ENCODE measurements around the gene SCAP. TPM values are rescaled to one million over a fixed set of nuclear protein-coding genes. Genes with fewer than 3 reads are reported as not detected.
"Not testable (repeated sequence)": the region's sequence is repeated elsewhere in the genome, so short reads cannot be mapped to it uniquely, and the experiment has no call there.

Gene SCAP
- total and polyA plus RNA-seq, 2 donors (not counting 1 experiment from before 2014, with no cell fraction given), result 55.8 to 113 TPM

DNA sequence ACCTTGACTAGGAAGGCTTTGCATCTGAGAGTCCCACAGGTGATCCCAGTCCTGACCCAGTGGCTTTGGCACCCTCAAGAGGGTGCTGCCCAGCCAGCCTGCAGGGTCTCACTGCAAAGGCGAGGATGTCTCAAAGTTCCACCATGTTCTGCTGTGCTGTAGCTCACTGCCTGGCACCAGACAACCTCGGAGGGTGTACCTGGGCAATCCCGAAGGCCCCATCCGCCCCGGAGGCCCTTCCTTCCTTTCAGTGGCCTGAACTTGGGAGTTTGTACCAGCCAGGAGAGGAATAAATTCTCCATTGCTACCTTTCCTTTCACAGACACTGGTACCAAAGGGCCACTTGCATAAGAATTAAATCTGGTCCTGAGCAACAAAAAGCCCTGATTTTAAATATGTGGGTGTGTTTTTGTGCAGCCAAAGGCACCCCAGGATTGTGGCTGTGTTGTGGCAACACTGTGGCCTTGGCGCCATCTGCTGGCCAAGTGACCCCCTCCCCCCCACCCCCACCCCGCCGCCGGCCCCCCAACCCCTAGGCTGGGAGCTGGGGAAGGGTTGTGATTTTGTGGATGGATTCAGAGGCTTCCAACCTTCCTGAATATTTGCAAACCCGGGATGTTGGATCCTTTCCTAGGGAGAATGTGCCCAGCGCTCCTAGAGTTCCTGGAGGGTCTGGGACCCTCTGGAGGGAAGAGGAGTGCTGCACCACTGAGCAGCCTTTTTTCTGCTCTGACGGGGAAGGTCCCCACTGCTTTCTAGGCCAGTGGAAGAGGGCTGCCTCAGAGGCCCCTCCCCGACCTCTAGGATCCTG lies 104.6 kb downstream of the SCAP start:
- H2AFZ ChIP-seq (ENCODE audit: insufficient read depth, low read depth, low read length, poor library complexity, severe bottlenecking), result no peak overlapping the region
- DNase-seq (peak; percentile 57), ATAC-seq (ENCODE audit: low read depth) (peak; percentile 43)
- 62% methylated on average over 8 of the region's 13 CpGs for WGBS (ENCODE audit: insufficient coverage)
- ChIA-PET POLR2A (interaction anchor here (2.0 kb wide), 1 partner anchor 9 kb away, joined by 5 read pairs; the partner anchor contains the start of gene PTPN23), CTCF (interaction anchor here (0.8 to 1.6 kb wide), 6 partner anchors 13 to 505 kb away, joined by 3 to 6 read pairs (median 4); partner anchors contain the start of gene SETD2)
- H3K27ac ChIP-seq (ENCODE audit: low read length in 2 of 2), result no peak overlapping the region
- peaks cover 0 to 2% (median 0%) of the 10 kb centered on the region in 3 donors for H3K9me3 ChIP-seq (ENCODE audit: control extremely low read depth in 1 of 3, control insufficient read depth in 2 of 3, insufficient read depth in 1 of 3, low read length in 2 of 3)
- no peaks in the 10 kb centered on the region for H3K4me1 ChIP-seq (ENCODE audit: control insufficient read depth in 2 of 2, insufficient read depth in 2 of 2, low read length in 2 of 2)
- no peak overlapping the region for H3K9ac ChIP-seq (ENCODE audit: low read length)
- no peak overlapping the region for H3K4me2 ChIP-seq (replicated peaks; ENCODE audit: low read depth, low read length, poor library complexity, severe bottlenecking)
- no peaks in the 10 kb centered on the region for H3K9me3 Mint-ChIP-seq (ENCODE audit: insufficient read depth)
- H3K27me3 ChIP-seq (replicated peaks in 1 of 4; ENCODE audit: control extremely low read depth in 1 of 4, control insufficient read depth in 3 of 4, insufficient read depth in 4 of 4, low read length in 3 of 4), result peaks cover 0 to 6% (median 0%) of the 10 kb centered on the region in 4 experiments
- H3K4me3 ChIP-seq (ENCODE audit: control extremely low read depth in 1 of 5, extremely low read depth in 1 of 5, insufficient read depth in 1 of 5, low read depth in 2 of 5, low read length in 4 of 5), result no peak overlapping the region
- no peaks in the 10 kb centered on the region for H3K4me1 Mint-ChIP-seq
- H3K27me3 Mint-ChIP-seq, result no peaks in the 10 kb centered on the region
- intact Hi-C loops (cut with micrococcal nuclease), result no loop called here
- H3K27ac Mint-ChIP-seq, result no peak overlapping the region
- no peak for TF ChIP-seq EZH2 (IDR thresholded peaks at IDR 0.05; ENCODE audit: borderline replicate concordance, insufficient read depth, low read depth, low read length, poor library complexity, severe bottlenecking)
- TF ChIP-seq, protein P1, sequence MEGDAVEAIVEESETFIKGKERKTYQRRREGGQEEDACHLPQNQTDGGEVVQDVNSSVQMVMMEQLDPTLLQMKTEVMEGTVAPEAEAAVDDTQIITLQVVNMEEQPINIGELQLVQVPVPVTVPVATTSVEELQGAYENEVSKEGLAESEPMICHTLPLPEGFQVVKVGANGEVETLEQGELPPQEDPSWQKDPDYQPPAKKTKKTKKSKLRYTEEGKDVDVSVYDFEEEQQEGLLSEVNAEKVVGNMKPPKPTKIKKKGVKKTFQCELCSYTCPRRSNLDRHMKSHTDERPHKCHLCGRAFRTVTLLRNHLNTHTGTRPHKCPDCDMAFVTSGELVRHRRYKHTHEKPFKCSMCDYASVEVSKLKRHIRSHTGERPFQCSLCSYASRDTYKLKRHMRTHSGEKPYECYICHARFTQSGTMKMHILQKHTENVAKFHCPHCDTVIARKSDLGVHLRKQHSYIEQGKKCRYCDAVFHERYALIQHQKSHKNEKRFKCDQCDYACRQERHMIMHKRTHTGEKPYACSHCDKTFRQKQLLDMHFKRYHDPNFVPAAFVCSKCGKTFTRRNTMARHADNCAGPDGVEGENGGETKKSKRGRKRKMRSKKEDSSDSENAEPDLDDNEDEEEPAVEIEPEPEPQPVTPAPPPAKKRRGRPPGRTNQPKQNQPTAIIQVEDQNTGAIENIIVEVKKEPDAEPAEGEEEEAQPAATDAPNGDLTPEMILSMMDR (IDR thresholded peaks at IDR 0.05), result peak; percentile 67
- H3K79me2 ChIP-seq (ENCODE audit: control insufficient read depth, insufficient read depth, low read length), result no peaks in the 10 kb centered on the region
- H3K36me3 ChIP-seq (replicated peaks in 1 of 2; ENCODE audit: control extremely low read depth in 1 of 2, control insufficient read depth in 1 of 2, extremely low read depth in 1 of 2, insufficient read depth in 2 of 2, low read length in 1 of 2), result no peaks in the 10 kb centered on the region
- H3K4me3 Mint-ChIP-seq, result no peak overlapping the region
- no peaks in the 10 kb centered on the region for H4K20me1 ChIP-seq (ENCODE audit: control insufficient read depth, insufficient read depth, low read length, poor library complexity, severe bottlenecking)

DNA sequence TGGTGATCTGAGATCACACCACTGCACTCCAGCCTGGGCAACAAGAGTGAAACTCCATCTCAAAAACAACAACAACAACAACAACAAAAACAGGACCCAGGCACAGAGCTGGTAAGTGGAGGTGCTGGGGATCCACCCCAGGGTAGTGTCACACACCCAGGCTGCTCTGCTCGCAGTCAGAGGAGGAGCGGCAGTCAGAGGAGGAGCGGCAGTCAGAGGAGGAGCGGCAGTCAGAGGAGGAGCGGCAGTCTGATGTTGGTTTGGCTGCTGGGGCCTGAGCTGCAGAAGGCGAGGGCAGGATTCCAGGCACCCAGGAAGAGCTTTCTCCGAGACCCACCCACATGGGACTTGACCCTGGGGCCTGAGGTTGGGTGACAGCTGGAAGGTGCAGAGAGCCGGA lies 105.7 kb downstream of the SCAP start:
- H3K4me3 ChIP-seq (ENCODE audit: control extremely low read depth in 1 of 5, extremely low read depth in 1 of 5, insufficient read depth in 1 of 5, low read depth in 2 of 5, low read length in 4 of 5); H3K9ac ChIP-seq (ENCODE audit: low read length); H3K4me3 Mint-ChIP-seq; H3K79me2 ChIP-seq (ENCODE audit: control insufficient read depth, insufficient read depth, low read length); H3K27me3 Mint-ChIP-seq; ATAC-seq (ENCODE audit: low read depth); H3K4me2 ChIP-seq (replicated peaks; ENCODE audit: low read depth, low read length, poor library complexity, severe bottlenecking); H2AFZ ChIP-seq (ENCODE audit: insufficient read depth, low read depth, low read length, poor library complexity, severe bottlenecking); H3K4me1 ChIP-seq (ENCODE audit: control insufficient read depth in 2 of 2, insufficient read depth in 2 of 2, low read length in 2 of 2); DNase-seq; H3K27me3 ChIP-seq (replicated peaks in 1 of 4; ENCODE audit: control extremely low read depth in 1 of 4, control insufficient read depth in 3 of 4, insufficient read depth in 4 of 4, low read length in 3 of 4); H3K4me1 Mint-ChIP-seq; H3K27ac Mint-ChIP-seq; H3K9me3 Mint-ChIP-seq (ENCODE audit: insufficient read depth); H4K20me1 ChIP-seq (ENCODE audit: control insufficient read depth, insufficient read depth, low read length, poor library complexity, severe bottlenecking); intact Hi-C loops (cut with micrococcal nuclease); H3K36me3 ChIP-seq (replicated peaks in 1 of 2; ENCODE audit: control extremely low read depth in 1 of 2, control insufficient read depth in 1 of 2, extremely low read depth in 1 of 2, insufficient read depth in 2 of 2, low read length in 1 of 2); H3K9me3 ChIP-seq (ENCODE audit: control extremely low read depth in 1 of 3, control insufficient read depth in 2 of 3, insufficient read depth in 1 of 3, low read length in 2 of 3); H3K27ac ChIP-seq (ENCODE audit: low read length in 2 of 2): not testable (repeated sequence)
- ChIA-PET POLR2A (interaction anchor here (2.0 kb wide), 1 partner anchor 10 kb away, joined by 5 read pairs; the partner anchor contains the start of gene PTPN23), CTCF (interaction anchor here (0.6 to 1.6 kb wide), 9 partner anchors 12 to 504 kb away, joined by 3 to 6 read pairs (median 4); partner anchors contain the start of gene SETD2)
- WGBS (ENCODE audit: insufficient coverage), result 100% methylated on average over 7 of the region's 8 CpGs

All from B cell (primary cell).